GM23338 (cell line): Measurements from ENCODE around the gene CIB4. TPM values are rescaled to one million over a fixed set of nuclear protein-coding genes. Genes with fewer than 3 reads are reported as not detected.

Source experiments
- ATAC-seq: fragments of 200-7000 bp; cut with Tn5 transposase; 3 replicates; pipeline ENCODE4 v1.9.1; 2020
- DNase-seq: peaks from one replicate; pipeline ENCODE4 v3.0.0-alpha.2; 2015; ENCODE audit warnings: low spot score
- H2AFZ ChIP-seq: fragments of 200-600 bp; sonication (generic); 2 replicates; pipeline ENCODE4 v1.8.0; 2016; ENCODE audit warnings: antibody characterized with exemption, mild to moderate bottlenecking, moderate library complexity
- H3F3A ChIP-seq: fragments of 200-600 bp; sonication (generic); replicated peaks from 2 replicates; pipeline ENCODE4 v1.8.0; 2017; ENCODE audit warnings: antibody characterized with exemption, mixed run types, low read depth
- H3K27ac ChIP-seq: fragments of 200-600 bp; sonication (generic); 2 replicates; pipeline ENCODE4 v1.6.1; 2016; ENCODE audit warnings: low read depth
- H3K27me3 ChIP-seq: fragments of 200-600 bp; sonication (generic); 2 replicates; pipeline ENCODE4 v1.8.0; 2016; ENCODE audit warnings: mild to moderate bottlenecking, mixed run types, moderate library complexity; ENCODE audit not compliant: insufficient read depth
- H3K36me3 ChIP-seq: fragments of 200-600 bp; sonication (generic); 2 replicates; pipeline ENCODE4 v1.8.0; 2016; ENCODE audit warnings: mild to moderate bottlenecking; ENCODE audit not compliant: insufficient read depth
- H3K4me1 ChIP-seq: fragments of 200-600 bp; sonication (generic); 2 replicates; pipeline ENCODE4 v1.8.0; 2016; ENCODE audit warnings: mild to moderate bottlenecking, moderate library complexity; ENCODE audit not compliant: insufficient read depth
- H3K4me2 ChIP-seq: fragments of 200-600 bp; sonication (generic); 2 replicates; pipeline ENCODE4 v1.7.1; 2017; ENCODE audit warnings: mixed run types
- H3K4me3 ChIP-seq: fragments of 200-600 bp; sonication (generic); 2 replicates; pipeline ENCODE4 v1.6.1; 2016; ENCODE audit warnings: mixed run types
- H3K79me2 ChIP-seq: fragments of 200-600 bp; sonication (generic); replicated peaks from 2 replicates; pipeline ENCODE4 v1.8.0; 2017; ENCODE audit warnings: mild to moderate bottlenecking; ENCODE audit not compliant: insufficient read depth
- H3K9me2 ChIP-seq: fragments of 200-600 bp; sonication (generic); 2 replicates; pipeline ENCODE4 v1.8.0; 2017; ENCODE audit not compliant: insufficient read depth
- H4K20me1 ChIP-seq: fragments of 200-600 bp; sonication (generic); replicated peaks from 2 replicates; pipeline ENCODE4 v1.8.0; 2017; ENCODE audit warnings: mild to moderate bottlenecking; ENCODE audit not compliant: insufficient read depth
- H3K27ac Mint-ChIP-seq: 2 replicates; pipeline ENCODE4 v1.8.0; 2020; ENCODE audit warnings: inconsistent platforms, mild to moderate bottlenecking, moderate library complexity, mixed read lengths
- H3K27me3 Mint-ChIP-seq: 3 replicates; pipeline ENCODE4 v1.8.0; 2022; ENCODE audit warnings: low read depth, mild to moderate bottlenecking, moderate library complexity, mixed read lengths, inconsistent platforms; ENCODE audit not compliant: insufficient read depth, poor library complexity
- H3K36me3 Mint-ChIP-seq: 3 replicates; pipeline ENCODE4 v1.8.0; 2021; ENCODE audit warnings: low read depth, mild to moderate bottlenecking, inconsistent platforms, moderate library complexity, mixed read lengths
- H3K4me1 Mint-ChIP-seq: 3 replicates; pipeline ENCODE4 v1.8.0; 2020; ENCODE audit warnings: mild to moderate bottlenecking, inconsistent platforms, mixed read lengths
- H3K4me3 Mint-ChIP-seq: 3 replicates; pipeline ENCODE4 v1.8.0; 2021; ENCODE audit warnings: moderate library complexity, mild to moderate bottlenecking, inconsistent platforms, mixed read lengths
- H3K9me3 Mint-ChIP-seq: 3 replicates; pipeline ENCODE4 v1.8.0; 2020; ENCODE audit warnings: moderate library complexity, mild to moderate bottlenecking, inconsistent platforms, mixed read lengths
- CREB1 ChIP-seq: fragments of 250-450 bp; sonication (Bioruptor Pico); IDR thresholded peaks from 2 replicates; pipeline ENCODE4 v1.5.0; 2020; ENCODE audit warnings: low read depth, mild to moderate bottlenecking, moderate library complexity
- ETS1 ChIP-seq: IDR thresholded peaks from 2 replicates; pipeline ENCODE4 v1.6.1; 2016; ENCODE audit warnings: antibody characterized with exemption
- EZH2phosphoT487 ChIP-seq: fragments of 200-600 bp; sonication (generic); IDR thresholded peaks from one replicate; pipeline ENCODE4 v1.8.1; 2018; ENCODE audit warnings: antibody characterized with exemption; ENCODE audit not compliant: unreplicated experiment
- JUNB ChIP-seq: IDR thresholded peaks from one replicate; pipeline ENCODE4 v1.6.1; 2016; ENCODE audit warnings: antibody characterized with exemption; ENCODE audit not compliant: unreplicated experiment
- NANOG ChIP-seq: IDR thresholded peaks from 2 replicates; pipeline ENCODE4 v1.6.1; 2016; ENCODE audit warnings: antibody characterized with exemption, borderline replicate concordance
- POLR2AphosphoS5 ChIP-seq: IDR thresholded peaks from 2 replicates; pipeline ENCODE4 v1.6.1; 2016; ENCODE audit warnings: antibody characterized with exemption, low read depth
- ZNF114 ChIP-seq: fragments of 250-450 bp; sonication (Bioruptor Pico); IDR thresholded peaks from 2 replicates; pipeline ENCODE4 v1.5.0; 2020; ENCODE audit warnings: mild to moderate bottlenecking, moderate library complexity
- ZNF331 ChIP-seq: fragments of 250-450 bp; sonication (Bioruptor Pico); IDR thresholded peaks from 2 replicates; pipeline ENCODE4 v1.5.0; 2020; ENCODE audit warnings: low read depth, mild to moderate bottlenecking, moderate library complexity
- ZNF462 ChIP-seq: fragments of 250-450 bp; sonication (Bioruptor Pico); IDR thresholded peaks from 2 replicates; pipeline ENCODE4 v1.5.0; 2020; ENCODE audit warnings: mild to moderate bottlenecking, moderate library complexity
- polyA plus RNA-seq: library from polyadenylated mRNA; unstranded; fragments of >200 nt; fragmentation: Nextera tagmentation; extraction: Ambion mirVana; gene quantifications from 2 replicates; pipeline ENCODE4 v1.2.1, GENCODE V29; 2016
- total RNA-seq: library from RNA; depleted of rRNA; stranded (reverse); fragments of >200 nt; shearing (Covaris generic); gene quantifications from 2 replicates; pipeline ENCODE4 v1.2.3, GENCODE V29; 2014
- TF ChIP-seq, protein P1 (sequence below): IDR thresholded peaks from one replicate; pipeline ENCODE4 v1.6.1; 2018; ENCODE audit warnings: antibody characterized with exemption; ENCODE audit not compliant: unreplicated experiment
- TF ChIP-seq, protein P2 (sequence below), 2 experiments: fragments of 200-600 bp in 1 of 2; sonication (generic) in 1 of 2; conservative IDR thresholded peaks; 2 replicates each; pipeline versions ENCODE4 v1.5.1 to v1.6.1; 2016 to 2017; ENCODE audit warnings: antibody characterized with exemption in 2 of 2, low read depth in 2 of 2, mild to moderate bottlenecking in 2 of 2, moderate library complexity in 1 of 2

Gene CIB4
- total and polyA plus RNA-seq, 2 experiments from 2014 or later = not detected

DNA sequence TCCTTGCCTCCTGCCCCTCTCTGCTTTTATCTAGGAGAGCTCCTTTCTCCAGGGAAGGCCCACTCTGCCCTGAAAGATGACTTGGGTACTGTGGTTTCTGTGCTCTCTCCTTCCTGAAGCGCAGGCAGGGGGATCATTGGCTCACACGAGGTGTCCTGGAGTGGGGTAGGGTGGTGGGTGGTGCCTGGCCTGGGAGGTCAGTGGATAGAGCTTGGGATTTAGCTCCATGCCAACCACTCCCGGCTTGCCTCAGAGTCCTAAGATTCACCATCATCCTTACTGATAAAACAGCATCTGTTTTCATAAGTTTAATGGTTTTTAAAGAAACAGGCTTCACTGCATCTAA is 63.1 kb downstream of the CIB4 start:
- H3K27ac Mint-ChIP-seq = no peak overlapping the region
- H3K27me3 Mint-ChIP-seq = peaks cover 6% of the 10 kb centered on the region
- no peaks in the 10 kb centered on the region for H3K36me3 Mint-ChIP-seq
- Histone ChIP-seq H3F3A (no peaks in the 10 kb centered on the region), H3K27me3 (no peaks in the 10 kb centered on the region), H4K20me1 (no peaks in the 10 kb centered on the region), H3K4me3 (no peak overlapping the region), H3K4me2 (no peak overlapping the region), H3K79me2 (no peaks in the 10 kb centered on the region), H3K36me3 (no peaks in the 10 kb centered on the region), H3K4me1 (no peaks in the 10 kb centered on the region), H3K27ac (no peak overlapping the region), H3K9me2 (no peaks in the 10 kb centered on the region), H2AFZ (peak overlapping the region; percentile 86; the same call in 1 of the 2 replicates)
- DNase-seq = no peak
- ATAC-seq = peak; percentile 9
- H3K4me3 Mint-ChIP-seq = no peak overlapping the region
- no peak for TF ChIP-seq ETS1
- TF ChIP-seq, protein P1, sequence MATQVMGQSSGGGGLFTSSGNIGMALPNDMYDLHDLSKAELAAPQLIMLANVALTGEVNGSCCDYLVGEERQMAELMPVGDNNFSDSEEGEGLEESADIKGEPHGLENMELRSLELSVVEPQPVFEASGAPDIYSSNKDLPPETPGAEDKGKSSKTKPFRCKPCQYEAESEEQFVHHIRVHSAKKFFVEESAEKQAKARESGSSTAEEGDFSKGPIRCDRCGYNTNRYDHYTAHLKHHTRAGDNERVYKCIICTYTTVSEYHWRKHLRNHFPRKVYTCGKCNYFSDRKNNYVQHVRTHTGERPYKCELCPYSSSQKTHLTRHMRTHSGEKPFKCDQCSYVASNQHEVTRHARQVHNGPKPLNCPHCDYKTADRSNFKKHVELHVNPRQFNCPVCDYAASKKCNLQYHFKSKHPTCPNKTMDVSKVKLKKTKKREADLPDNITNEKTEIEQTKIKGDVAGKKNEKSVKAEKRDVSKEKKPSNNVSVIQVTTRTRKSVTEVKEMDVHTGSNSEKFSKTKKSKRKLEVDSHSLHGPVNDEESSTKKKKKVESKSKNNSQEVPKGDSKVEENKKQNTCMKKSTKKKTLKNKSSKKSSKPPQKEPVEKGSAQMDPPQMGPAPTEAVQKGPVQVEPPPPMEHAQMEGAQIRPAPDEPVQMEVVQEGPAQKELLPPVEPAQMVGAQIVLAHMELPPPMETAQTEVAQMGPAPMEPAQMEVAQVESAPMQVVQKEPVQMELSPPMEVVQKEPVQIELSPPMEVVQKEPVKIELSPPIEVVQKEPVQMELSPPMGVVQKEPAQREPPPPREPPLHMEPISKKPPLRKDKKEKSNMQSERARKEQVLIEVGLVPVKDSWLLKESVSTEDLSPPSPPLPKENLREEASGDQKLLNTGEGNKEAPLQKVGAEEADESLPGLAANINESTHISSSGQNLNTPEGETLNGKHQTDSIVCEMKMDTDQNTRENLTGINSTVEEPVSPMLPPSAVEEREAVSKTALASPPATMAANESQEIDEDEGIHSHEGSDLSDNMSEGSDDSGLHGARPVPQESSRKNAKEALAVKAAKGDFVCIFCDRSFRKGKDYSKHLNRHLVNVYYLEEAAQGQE = no peak
- TF ChIP-seq EZH2phosphoT487 = no peak
- TF ChIP-seq ZNF462 (CRISPR knock-in tag) = no peak
- TF ChIP-seq NANOG = no peak
- TF ChIP-seq POLR2AphosphoS5 = no peak
- TF ChIP-seq ZNF114 (CRISPR knock-in tag) = no peak
- TF ChIP-seq CREB1 (CRISPR knock-in tag) = no peak
- TF ChIP-seq, protein P2, sequence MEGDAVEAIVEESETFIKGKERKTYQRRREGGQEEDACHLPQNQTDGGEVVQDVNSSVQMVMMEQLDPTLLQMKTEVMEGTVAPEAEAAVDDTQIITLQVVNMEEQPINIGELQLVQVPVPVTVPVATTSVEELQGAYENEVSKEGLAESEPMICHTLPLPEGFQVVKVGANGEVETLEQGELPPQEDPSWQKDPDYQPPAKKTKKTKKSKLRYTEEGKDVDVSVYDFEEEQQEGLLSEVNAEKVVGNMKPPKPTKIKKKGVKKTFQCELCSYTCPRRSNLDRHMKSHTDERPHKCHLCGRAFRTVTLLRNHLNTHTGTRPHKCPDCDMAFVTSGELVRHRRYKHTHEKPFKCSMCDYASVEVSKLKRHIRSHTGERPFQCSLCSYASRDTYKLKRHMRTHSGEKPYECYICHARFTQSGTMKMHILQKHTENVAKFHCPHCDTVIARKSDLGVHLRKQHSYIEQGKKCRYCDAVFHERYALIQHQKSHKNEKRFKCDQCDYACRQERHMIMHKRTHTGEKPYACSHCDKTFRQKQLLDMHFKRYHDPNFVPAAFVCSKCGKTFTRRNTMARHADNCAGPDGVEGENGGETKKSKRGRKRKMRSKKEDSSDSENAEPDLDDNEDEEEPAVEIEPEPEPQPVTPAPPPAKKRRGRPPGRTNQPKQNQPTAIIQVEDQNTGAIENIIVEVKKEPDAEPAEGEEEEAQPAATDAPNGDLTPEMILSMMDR (conservative IDR thresholded peaks at IDR 0.05; ENCODE audit: low read depth in 2 of 2) = no peak
- no peak for TF ChIP-seq JUNB
- TF ChIP-seq ZNF331 (CRISPR knock-in tag) = no peak
- no peaks in the 10 kb centered on the region; the same call in 2 of the 3 replicates for H3K4me1 Mint-ChIP-seq
- no peaks in the 10 kb centered on the region for H3K9me3 Mint-ChIP-seq
